Upper lobe of left lung (tissue), 6 donors: Measurements from ENCODE around the gene PCK2. TPM values are rescaled to one million over a fixed set of nuclear protein-coding genes. Genes with fewer than 3 reads are reported as not detected.
A peak's percentile ranks its signal among the peaks of the same experiment; 100 is the strongest.

Experiments
- ATAC-seq, 2 donors: fragments of 200-7000 bp; cut with Tn5 transposase; one replicate each; pipeline ENCODE4 v1.9.1; 2022; ENCODE audit warnings: mild to moderate bottlenecking in 2 of 2, moderate library complexity in 2 of 2; ENCODE audit not compliant: low FRiP score in 2 of 2
- DNase-seq, 2 donors: peaks; one replicate each; pipeline ENCODE4 v3.0.0-alpha.2; 2019 to 2020
- H3K27ac ChIP-seq, 4 donors: fragments of 200-600 bp; sonication (generic); one replicate each; pipeline ENCODE4 v1.5.1; 2016 to 2019
- H3K27me3 ChIP-seq, 4 donors: fragments of 200-600 bp; sonication (generic); one replicate each; pipeline ENCODE4 v1.5.1; 2017 to 2019
- H3K36me3 ChIP-seq, 4 donors: fragments of 200-600 bp; sonication (generic); one replicate each; pipeline ENCODE4 v1.5.1; 2016 to 2019
- H3K4me1 ChIP-seq, 4 donors: fragments of 200-600 bp; sonication (generic); one replicate each; pipeline ENCODE4 v1.5.1; 2018 to 2019
- H3K4me3 ChIP-seq, 4 donors: fragments of 200-600 bp; sonication (generic); one replicate each; pipeline ENCODE4 v1.5.1; 2017 to 2019; ENCODE audit warnings: mild to moderate bottlenecking in 2 of 4, moderate library complexity in 1 of 4
- H3K9me3 ChIP-seq, 4 donors: fragments of 200-600 bp; sonication (generic); one replicate each; pipeline ENCODE4 v1.5.1; 2018 to 2019
- EP300 ChIP-seq, 4 donors: sonication (generic); formaldehyde crosslinking; IDR thresholded peaks; one replicate each; pipeline ENCODE4 v1.5.1; 2017; ENCODE audit warnings: antibody characterized with exemption in 4 of 4, control low read depth in 2 of 4
- POLR2A ChIP-seq, 4 donors: fragments of 450-650 bp; IDR thresholded peaks; one replicate each; pipeline ENCODE4 v1.5.1; 2016 to 2017; ENCODE audit warnings: antibody characterized with exemption in 4 of 4, mild to moderate bottlenecking in 2 of 4
- POLR2AphosphoS5 ChIP-seq, 2 donors: sonication (generic); formaldehyde crosslinking; IDR thresholded peaks; one replicate each; pipeline ENCODE4 v1.5.1; 2017; ENCODE audit warnings: antibody characterized with exemption in 2 of 2
- WGBS, 2 donors: methylation state at CpG; one replicate each; pipeline ENCODE4 v1.1.5; 2017 to 2018; 5-methylcytosine and 5-hydroxymethylcytosine counted together
- total RNA-seq, 6 donors: library from RNA; depleted of rRNA in 4 of 6; stranded (reverse); fragments of >200 nt in 4 of 6; gene quantifications; one replicate each; pipeline versions ENCODE4 v1.1.0 to v1.2.1, GENCODE V29; 2016 to 2021
- TF ChIP-seq, protein P1 (sequence below), 6 experiments: fragments of 450-650 bp in 4 of 6; fragments of 200-600 bp in 2 of 6; sonication (generic) in 2 of 6; IDR thresholded peaks; one replicate each; pipeline ENCODE4 v1.5.1; 2016 to 2019; ENCODE audit warnings: antibody characterized with exemption in 6 of 6
- donor health status: DM: no; HTN: no; CAD: no; lungs with moderate emphysema.
- donor health status: DM: no; HTN: yes; CAD: no; lungs with severe emphysema.

Gene PCK2
- total RNA-seq, 6 donors from 2014 or later, result 27.2 to 70.3 (median 34.9) TPM

DNA sequence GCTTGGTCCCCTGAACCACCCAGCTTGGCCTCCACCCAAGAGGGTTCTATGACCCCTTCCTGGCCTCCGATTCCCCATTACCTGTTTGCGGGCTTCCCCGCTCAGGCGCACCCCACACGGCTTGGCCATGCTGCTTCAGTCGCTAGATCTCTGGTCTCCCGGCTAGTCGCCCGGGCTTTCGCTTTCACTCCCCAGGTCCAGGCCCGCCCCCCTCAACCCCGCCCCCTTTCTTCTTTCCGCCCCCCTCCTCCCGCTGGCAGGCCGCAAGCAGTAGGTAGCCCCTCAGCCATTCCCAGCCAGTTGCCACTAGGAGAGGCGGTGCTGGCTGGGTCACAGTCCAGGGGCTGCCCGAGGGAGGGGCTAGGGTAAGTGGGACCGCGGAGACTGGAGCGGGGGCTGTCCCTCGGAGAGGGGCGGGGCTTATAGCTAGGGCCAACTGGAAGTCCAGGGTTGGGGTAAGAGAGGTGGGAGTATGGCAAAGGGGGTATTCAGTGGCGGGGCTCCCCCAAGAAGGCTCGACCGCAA, 52.4 kb downstream of the PCK2 start, which contains the start of gene PSME2:
PSME2 (minus strand) TSS at position 158 of the 525 bp plus-strand sequence; CDS start at position 129, 29 bp downstream.
- Histone ChIP-seq H3K4me1 (peaks cover 26 to 45% (median 29%) of the 10 kb centered on the region in 4 donors), H3K36me3 (peaks cover 24 to 38% (median 31%) of the 10 kb centered on the region in 4 donors), H3K27me3 (no peaks in the 10 kb centered on the region), H3K9me3 (no peaks in the 10 kb centered on the region), H3K4me3 (peak within 1 kb of the TSS; percentile 67 to 99 (median 93)), H3K27ac (peak within 1 kb of the TSS; percentile 87 to 96 (median 92))
- TF ChIP-seq, protein P1, sequence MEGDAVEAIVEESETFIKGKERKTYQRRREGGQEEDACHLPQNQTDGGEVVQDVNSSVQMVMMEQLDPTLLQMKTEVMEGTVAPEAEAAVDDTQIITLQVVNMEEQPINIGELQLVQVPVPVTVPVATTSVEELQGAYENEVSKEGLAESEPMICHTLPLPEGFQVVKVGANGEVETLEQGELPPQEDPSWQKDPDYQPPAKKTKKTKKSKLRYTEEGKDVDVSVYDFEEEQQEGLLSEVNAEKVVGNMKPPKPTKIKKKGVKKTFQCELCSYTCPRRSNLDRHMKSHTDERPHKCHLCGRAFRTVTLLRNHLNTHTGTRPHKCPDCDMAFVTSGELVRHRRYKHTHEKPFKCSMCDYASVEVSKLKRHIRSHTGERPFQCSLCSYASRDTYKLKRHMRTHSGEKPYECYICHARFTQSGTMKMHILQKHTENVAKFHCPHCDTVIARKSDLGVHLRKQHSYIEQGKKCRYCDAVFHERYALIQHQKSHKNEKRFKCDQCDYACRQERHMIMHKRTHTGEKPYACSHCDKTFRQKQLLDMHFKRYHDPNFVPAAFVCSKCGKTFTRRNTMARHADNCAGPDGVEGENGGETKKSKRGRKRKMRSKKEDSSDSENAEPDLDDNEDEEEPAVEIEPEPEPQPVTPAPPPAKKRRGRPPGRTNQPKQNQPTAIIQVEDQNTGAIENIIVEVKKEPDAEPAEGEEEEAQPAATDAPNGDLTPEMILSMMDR (IDR thresholded peaks at IDR 0.05), result no peak
- TF ChIP-seq POLR2A (IDR thresholded peaks at IDR 0.05) (peak in 2 of 4 donors; percentile 41 to 54), POLR2AphosphoS5 (IDR thresholded peaks at IDR 0.05) (peak; percentile 64 to 67), EP300 (IDR thresholded peaks at IDR 0.05) (no peak)
- DNase-seq (peak; percentile 91 to 99), ATAC-seq (peak; percentile 93 to 95)
- 0 to 1% methylated on average over 16 to 24 of the region's 25 CpGs for WGBS, 2 donors

DNA sequence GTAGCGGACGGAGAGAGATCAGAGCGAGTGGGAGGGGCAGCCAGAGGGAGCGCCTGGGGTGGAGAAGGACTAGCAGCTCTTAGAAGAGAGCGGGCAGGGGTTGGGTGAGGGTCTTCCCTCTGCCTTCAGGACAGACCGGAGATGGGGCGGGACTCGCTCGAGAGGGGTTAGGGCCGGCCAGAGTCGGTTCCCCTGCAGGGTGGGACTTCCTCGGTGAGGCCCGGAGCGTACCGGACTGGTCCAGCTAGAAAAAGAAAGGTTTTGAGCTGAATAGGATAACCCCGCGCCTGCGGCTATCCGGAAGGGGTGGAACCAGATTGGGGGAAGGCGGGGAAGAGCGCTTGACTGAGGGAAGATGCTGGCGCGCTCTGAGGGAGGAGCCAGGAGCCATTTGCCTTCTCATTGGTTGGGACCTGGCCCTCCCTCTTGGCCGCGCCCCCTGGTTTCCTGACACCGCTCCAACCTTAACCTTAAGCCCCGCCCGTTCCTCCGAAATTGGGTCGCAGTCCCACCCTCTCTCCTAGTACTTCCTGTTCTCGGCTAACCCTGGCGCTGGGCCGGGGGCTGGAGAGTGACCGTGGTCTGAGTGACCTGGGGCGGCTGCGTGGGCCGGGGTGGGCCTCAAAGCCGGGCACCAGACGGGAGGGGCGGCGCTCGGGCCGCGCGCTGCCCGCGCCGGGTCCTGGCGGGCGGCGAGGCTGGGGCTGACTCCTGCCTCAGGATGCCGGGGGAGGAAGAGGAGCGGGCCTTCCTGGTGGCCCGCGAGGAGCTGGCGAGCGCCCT, 53.1 kb downstream of the PCK2 start, which contains the start of gene RNF31:
RNF31 (plus strand) TSS at position 521 of the 783 bp plus-strand sequence; CDS start at position 722, 201 bp downstream.
- TF ChIP-seq POLR2AphosphoS5 (IDR thresholded peaks at IDR 0.05) (peak; percentile 48 to 74), EP300 (IDR thresholded peaks at IDR 0.05) (no peak), POLR2A (IDR thresholded peaks at IDR 0.05) (peak in 3 of 4 donors; percentile 43 to 71 (median 70))
- peak; percentile 94 to 99 for DNase-seq
- H3K36me3 ChIP-seq, result peaks cover 29 to 45% (median 37%) of the 10 kb centered on the region in 4 donors

DNA sequence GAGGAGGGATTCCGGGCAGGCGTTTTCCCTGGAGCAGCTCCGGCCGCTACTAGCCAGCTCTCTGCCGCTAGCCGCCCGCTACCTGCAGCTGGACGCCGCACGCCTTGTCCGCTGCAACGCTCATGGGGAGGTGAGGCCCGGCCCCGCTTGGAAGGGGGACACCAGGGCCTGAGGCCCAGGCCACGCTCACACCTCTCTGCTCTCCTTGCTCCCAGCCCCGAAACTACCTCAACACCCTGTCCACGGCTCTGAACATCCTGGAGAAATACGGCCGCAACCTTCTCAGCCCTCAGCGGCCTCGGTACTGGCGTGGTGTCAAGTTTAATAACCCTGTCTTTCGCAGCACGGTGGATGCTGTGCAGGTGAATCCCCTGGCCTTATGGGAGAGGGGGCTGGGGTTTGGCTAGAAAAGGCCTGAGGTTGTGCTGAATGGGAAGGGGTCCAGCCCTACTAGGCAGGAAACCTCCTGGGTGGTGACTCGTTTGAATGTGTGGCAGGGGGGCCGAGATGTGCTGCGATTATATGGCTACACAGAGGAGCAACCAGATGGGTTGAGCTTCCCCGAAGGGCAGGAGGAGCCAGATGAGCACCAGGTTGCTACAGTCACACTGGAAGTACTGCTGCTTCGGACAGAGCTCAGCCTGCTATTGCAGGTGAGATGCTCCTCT, 53.8 kb downstream of the PCK2 start:
- H3K36me3 ChIP-seq, result peaks cover 29 to 52% (median 43%) of the 10 kb centered on the region in 4 donors
- ATAC-seq (no peak), DNase-seq (no peak)

More for the DNA sequence above, 53.1 kb downstream of the PCK2 start, which contains the start of gene RNF31:
- Histone ChIP-seq H3K4me1 (peaks cover 22 to 41% (median 25%) of the 10 kb centered on the region in 4 donors), H3K27me3 (no peaks in the 10 kb centered on the region), H3K9me3 (no peaks in the 10 kb centered on the region), H3K4me3 (peak within 1 kb of the TSS; percentile 67 to 99 (median 93)), H3K27ac (peak within 1 kb of the TSS; percentile 87 to 96 (median 92))
- 0 to 1% methylated on average over 10 to 39 of the region's 57 CpGs for WGBS, 2 donors
- ATAC-seq, result peak; percentile 97 to 98

DNA sequence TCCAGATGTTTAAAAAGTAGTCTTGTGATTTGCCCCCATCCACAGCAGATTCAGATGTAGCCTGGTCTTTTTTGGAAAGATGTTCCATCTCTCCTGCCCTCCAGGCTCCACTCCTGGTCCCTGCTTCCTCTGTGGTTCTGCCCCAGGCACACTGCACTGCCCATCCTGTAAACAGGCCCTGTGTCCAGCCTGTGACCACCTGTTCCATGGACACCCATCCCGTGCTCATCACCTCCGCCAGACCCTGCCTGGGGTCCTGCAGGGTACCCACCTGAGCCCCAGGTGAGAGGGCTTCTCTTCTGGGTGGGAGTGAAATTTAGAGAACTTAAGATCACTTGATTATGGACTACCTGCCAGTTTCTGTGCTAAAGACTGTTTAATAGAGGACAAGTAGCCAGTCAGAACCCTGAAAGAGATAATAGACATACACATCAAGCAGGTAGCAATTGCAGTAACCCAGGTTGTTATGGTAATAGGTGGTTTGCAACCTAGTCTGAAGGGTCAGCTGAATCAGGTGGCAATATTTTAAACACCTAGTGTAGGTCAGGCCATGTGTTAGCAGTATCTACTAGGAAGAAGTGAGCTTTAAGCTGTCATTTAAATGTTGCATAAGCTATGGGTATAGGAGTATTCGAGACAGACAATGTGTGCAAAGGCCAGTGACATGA, 55.3 kb downstream of the PCK2 start:
- TF ChIP-seq POLR2A (IDR thresholded peaks at IDR 0.05), result no peak
- no peak for TF ChIP-seq POLR2AphosphoS5 (IDR thresholded peaks at IDR 0.05)
- no peak for TF ChIP-seq EP300 (IDR thresholded peaks at IDR 0.05)
- TF ChIP-seq, protein P1 (IDR thresholded peaks at IDR 0.05), result no peak
- Histone ChIP-seq H3K4me1 (peaks cover 19 to 37% (median 23%) of the 10 kb centered on the region in 4 donors), H3K4me3 (no peak overlapping the region), H3K27ac (no peak overlapping the region), H3K9me3 (no peaks in the 10 kb centered on the region), H3K27me3 (no peaks in the 10 kb centered on the region), H3K36me3 (peaks cover 28 to 58% (median 43%) of the 10 kb centered on the region in 4 donors)
- ATAC-seq (no peak), DNase-seq (no peak)
- WGBS, 2 donors, result 97 to 100% methylated on average over 3 of the region's 3 CpGs

More for the DNA sequence above, 53.8 kb downstream of the PCK2 start:
- H3K4me1 ChIP-seq, result peaks cover 19 to 37% (median 23%) of the 10 kb centered on the region in 4 donors
- no peak for TF ChIP-seq EP300 (IDR thresholded peaks at IDR 0.05)
- TF ChIP-seq, protein P1 (IDR thresholded peaks at IDR 0.05), result no peak
- no peak for TF ChIP-seq POLR2A (IDR thresholded peaks at IDR 0.05)
- TF ChIP-seq POLR2AphosphoS5 (IDR thresholded peaks at IDR 0.05), result no peak
- H3K27me3 ChIP-seq, result no peaks in the 10 kb centered on the region
- peak overlapping the region; percentile 67 to 99 (median 93) for H3K4me3 ChIP-seq
- no peaks in the 10 kb centered on the region for H3K9me3 ChIP-seq
- H3K27ac ChIP-seq, result peak overlapping the region; percentile 87 to 96 (median 91)
- 10 to 13% methylated on average over 12 to 17 of the region's 29 CpGs for WGBS, 2 donors
